ENCODE measurements around the gene CLN5.

CLN5 gene

GRCh38 chr13:77022341-77022740 is 30.5 kb downstream of the CLN5 start:
- DNase-seq, result no peak

DNA sequence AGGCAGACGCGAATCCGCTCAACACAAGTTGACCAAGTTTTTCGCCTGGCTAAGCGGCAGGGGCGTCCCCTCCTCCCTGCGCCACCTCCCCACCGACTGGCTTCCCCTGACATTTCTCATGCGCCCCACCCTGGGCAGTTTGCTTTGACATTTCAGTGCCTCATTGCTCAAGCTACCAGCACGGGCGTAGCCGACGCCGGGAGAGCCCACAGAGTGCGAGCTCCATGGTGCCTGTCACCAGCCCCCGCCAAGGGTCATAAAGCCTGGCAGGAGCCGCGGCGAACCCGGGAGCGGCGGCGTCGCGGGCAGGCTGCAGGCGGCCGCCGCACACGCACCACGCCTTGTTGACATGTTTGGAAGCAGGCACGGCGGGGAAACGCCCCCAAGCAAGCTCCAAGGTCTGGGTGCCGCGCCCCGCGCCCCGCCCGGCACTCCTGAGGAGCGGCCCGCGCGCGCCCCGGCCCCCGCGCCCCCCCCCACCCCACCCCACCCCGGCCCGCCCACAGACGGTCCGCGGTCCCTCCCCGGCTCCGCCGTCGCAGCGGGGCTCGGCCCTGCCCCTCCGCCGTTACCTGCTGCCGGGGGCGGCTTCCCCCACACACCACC is 34.5 kb downstream of the CLN5 start:
- DNase-seq, result peak; percentile 58 to 71

GRCh38 chr13:77026861-77027621 is 35.2 kb downstream of the CLN5 start, which contains the start of gene FBXL3:
FBXL3 (minus strand) TSS chr13:77027159; CDS start chr13:77021860, 5,299 bp downstream.
- peak; percentile 81 to 82 for DNase-seq

DNA sequence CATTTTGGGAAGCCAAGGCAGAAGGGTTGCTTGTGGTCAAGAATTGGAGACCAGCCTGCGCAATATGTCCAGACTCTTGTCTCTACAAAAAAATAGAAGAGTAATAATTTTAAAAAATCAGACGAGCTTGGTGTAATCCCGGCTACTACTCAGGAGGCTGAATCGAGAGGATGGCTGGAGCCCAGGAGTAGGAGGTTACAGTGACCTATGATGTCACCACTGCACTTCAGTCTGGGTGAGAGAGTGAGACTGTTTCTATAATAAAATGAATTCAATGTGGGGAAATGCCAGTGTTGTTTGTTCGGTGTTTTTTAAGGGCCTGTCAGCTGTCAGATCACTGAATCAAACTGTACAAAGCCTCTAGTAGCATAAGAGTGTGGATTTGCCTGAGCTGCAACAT is 36.3 kb downstream of the CLN5 start:
- no peak for DNase-seq

GRCh38 chr13:77029436-77029835 is 37.6 kb downstream of the CLN5 start:
- no peak for DNase-seq

DNA sequence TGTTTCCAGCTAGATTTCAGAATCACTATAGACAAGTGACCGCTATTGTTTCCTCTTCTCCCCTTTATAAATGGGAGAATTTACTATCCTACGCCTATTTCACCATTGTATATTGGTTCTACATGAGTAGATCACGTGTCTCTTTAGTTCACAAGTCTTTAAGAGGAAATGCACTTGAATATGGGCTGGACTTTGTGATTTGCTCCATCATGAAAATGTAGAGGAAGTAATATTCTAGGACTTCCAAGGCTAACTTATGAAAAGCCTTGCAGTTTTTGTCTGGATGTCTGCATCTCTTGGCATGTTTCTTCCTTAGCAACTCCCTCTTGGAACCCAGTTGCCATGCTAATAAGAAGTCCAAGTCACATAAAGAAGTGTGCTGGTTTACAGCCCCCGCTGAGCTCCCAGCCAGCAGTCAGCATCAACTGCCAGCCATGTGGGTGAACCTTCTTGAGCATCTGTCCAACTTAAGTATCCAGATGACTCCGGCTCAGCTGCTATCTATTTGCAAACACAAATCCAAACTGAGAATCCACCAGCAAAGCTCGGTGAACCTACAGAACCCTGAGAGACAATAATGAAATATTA is 39.9 kb downstream of the CLN5 start:
- DNase-seq, result peak in 1 of 2 donors; percentile 19

DNA sequence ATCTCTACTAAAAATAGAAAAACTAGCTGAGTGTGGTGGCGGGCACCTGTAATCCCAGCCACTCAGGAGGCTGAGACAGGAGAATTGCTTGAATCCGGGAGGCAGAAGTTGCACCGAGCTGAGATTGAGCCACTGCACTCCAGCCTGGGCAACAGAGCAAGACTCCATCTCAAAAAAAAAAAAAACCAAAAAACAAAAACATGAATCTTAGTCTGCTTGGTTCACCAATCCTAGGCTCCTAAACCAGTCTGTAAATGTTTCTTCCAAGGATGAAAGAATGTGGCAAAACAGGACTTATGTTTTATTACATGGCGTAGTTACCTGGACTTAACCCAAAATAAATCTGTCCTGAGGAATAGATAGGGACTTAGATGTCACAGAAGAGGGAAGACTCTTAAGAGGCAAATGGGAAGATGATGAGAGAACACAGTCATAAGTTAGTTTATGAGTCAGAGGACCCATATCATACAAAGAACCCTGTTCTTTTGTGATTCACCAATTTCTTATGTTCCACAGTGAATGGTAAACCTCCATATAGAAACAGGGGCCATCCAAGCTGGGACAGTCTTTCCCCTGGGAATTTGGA is 41.9 kb downstream of the CLN5 start:
- no peak for DNase-seq

GRCh38 chr13:77034881-77035280 is 43.0 kb downstream of the CLN5 start:
- DNase-seq, result no peak

- peak in 1 of 2 donors; percentile 29 for DNase-seq
These were observed 44.4 kb downstream of the CLN5 start for GRCh38 chr13:77036279-77036678.

- DNase-seq, result no peak
These were observed 47.1 kb downstream of the CLN5 start for GRCh38 chr13:77038907-77039480.

DNA sequence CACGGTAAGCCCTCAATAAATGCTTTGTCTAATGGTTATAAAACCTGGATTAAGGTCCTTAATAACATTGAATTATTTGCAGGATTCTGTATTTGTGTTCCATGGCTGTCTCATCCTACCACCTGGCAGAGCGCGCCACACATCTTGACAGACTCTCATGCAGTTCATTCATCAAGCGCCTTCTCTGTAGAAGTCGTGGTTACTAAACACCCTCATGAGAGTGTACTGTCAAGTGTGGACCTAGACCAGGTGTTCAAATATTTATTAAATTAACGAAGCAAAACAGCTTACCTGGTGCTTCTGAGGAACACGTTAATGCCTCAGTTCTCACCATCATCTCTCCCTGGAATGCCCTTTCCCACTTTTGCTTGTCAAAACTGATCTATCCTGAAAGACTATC is 48.2 kb downstream of the CLN5 start:
- no peak for DNase-seq

DNA sequence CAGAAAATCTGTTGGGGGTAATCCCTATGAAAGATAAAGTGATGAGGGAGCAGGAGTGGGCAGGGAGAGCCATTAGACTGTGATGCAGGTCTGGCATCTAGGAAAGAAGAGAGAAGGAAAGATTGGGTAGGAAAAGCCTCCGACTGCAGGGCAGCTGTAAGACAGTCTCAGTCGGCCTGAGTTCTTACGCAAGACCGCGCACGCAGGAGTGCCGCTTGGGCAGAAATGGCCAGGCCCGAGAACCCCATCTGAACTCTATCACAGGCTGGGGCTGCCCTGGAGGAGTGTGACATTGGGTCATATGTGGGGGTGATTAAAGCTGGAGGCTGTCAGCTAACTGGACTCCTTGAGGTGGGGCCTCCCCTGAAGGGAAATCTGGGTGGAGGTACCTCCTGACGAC is 49.0 kb downstream of the CLN5 start:
- DNase-seq, result no peak

DNA sequence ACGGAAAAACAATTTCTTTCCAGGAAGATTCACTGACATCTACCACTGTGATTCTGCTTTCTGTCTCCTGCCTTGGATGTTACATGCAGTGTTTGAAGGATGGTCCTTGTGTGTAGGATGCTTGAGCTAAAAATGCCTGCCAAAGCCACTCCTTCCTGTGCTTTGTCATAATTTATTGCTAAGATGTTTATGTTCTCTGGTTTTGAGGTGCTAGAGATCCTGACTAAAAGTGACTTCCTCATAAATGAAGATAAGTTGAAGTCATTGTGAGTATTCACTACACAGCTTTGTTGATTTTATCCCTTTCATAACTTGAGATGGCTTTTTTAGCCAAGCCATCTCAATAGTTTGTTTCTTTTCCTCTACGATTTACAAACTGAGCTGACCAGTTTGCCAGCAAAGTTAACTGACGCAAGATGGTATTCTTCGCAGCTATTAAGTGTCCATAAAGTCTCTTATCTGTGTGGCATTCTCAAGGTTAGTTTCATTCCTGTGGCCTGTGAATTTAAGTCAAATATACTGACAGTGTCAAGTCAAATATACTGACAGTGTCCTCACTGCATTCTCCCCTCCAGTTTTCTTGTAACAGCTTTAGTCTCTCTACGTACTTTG is 50.8 kb downstream of the CLN5 start:
- DNase-seq, result no peak

GRCh38 chr13:77047649-77048343 is 55.9 kb downstream of the CLN5 start:
- no peak for DNase-seq

- DNase-seq, result no peak
These were observed 56.8 kb downstream of the CLN5 start for GRCh38 chr13:77048681-77049080.

- no peak for DNase-seq
These were observed 61.3 kb downstream of the CLN5 start for GRCh38 chr13:77053192-77053591.
